Measurements from ENCODE around the gene INHBC. TPM values are rescaled to one million over a fixed set of nuclear protein-coding genes. Genes with fewer than 3 reads are reported as not detected.

The INHBC gene
- total RNA-seq, 1 experiment from 2014 or later: 0.35 TPM

DNA sequence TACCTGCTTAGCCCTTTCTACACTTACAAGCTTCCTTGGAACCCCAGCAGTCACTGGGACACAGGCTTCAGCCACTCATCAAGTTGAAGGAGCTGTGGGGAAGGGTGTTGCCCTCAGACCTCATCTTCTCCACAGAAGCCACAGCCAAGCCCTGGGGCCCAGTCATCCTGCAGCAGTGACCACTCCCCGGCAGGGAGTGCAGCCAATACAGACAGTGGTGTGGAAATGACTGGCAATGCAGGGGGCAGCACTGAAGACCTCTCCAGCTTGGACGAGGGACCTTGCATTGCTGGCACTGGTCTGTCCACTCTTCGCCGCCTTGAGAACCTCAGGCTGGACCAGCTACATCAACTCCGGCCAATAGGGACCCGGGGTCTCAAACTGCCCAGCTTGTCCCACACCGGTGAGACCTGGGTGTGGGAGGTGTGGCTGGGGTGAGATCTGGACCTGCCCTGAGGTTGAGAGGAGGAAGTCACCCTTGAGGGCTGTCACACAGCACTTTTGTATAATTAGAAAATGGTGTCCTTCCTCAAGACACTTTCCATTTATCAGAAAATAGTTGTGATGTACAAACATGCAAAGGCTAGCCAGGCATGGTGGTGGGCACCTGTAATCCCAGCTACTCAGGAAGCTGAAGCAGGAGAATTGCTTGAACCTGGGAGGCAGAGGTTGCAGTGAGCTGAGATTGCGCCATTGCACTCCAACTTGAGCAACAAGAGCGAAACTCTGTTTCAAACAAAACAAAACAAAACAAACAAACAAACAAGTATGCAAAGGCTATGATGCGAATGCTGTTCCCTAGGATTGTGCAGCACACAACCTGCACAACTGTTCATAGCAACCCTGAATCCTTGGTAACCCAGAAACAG lies 34.9 kb downstream of the INHBC start:
- Histone ChIP-seq H3K9me2 (ENCODE audit: insufficient read depth) (no peaks in the 10 kb centered on the region), H3K4me1 (replicated peaks; ENCODE audit: insufficient read depth) (no peaks in the 10 kb centered on the region), H3K79me2 (ENCODE audit: low read depth) (no peaks in the 10 kb centered on the region), H3K4me3 (no peak overlapping the region), H2AFZ (no peak overlapping the region), H3K36me3 (ENCODE audit: low read depth) (no peaks in the 10 kb centered on the region), H3K27me3 (ENCODE audit: insufficient read depth, low read depth) (peaks cover 100% of the 10 kb centered on the region), H3K4me2 (no peak overlapping the region), H3K27ac (no peak overlapping the region), H4K20me1 (ENCODE audit: insufficient read depth) (no peaks in the 10 kb centered on the region), H3K9me3 (ENCODE audit: insufficient read depth, low read depth) (no peaks in the 10 kb centered on the region), H3F3A (ENCODE audit: insufficient read depth, low read depth) (no peaks in the 10 kb centered on the region)
- CTCF ChIA-PET: no interaction called here
- BruUV-seq (replicated peaks): no TSS peak
- TF ChIP-seq, protein P1, sequence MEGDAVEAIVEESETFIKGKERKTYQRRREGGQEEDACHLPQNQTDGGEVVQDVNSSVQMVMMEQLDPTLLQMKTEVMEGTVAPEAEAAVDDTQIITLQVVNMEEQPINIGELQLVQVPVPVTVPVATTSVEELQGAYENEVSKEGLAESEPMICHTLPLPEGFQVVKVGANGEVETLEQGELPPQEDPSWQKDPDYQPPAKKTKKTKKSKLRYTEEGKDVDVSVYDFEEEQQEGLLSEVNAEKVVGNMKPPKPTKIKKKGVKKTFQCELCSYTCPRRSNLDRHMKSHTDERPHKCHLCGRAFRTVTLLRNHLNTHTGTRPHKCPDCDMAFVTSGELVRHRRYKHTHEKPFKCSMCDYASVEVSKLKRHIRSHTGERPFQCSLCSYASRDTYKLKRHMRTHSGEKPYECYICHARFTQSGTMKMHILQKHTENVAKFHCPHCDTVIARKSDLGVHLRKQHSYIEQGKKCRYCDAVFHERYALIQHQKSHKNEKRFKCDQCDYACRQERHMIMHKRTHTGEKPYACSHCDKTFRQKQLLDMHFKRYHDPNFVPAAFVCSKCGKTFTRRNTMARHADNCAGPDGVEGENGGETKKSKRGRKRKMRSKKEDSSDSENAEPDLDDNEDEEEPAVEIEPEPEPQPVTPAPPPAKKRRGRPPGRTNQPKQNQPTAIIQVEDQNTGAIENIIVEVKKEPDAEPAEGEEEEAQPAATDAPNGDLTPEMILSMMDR (conservative IDR thresholded peaks at IDR 0.05): no peak
- no peak for TF ChIP-seq EZH2 (IDR thresholded peaks at IDR 0.05; ENCODE audit: low read depth)
- POLR2A ChIA-PET (ENCODE audit: unreplicated experiment): interaction anchor here (0.6 kb wide), 1 partner anchor 445 kb away, joined by 4 read pairs; no protein-coding TSS in a partner anchor
- DNase-seq: no peak
- intact Hi-C loops (cut with micrococcal nuclease; ENCODE audit: unreplicated experiment): no loop called here

GRCh38 chr12:57470286-57470969 lies 35.8 kb downstream of the INHBC start:
- no peak for TF ChIP-seq EZH2 (IDR thresholded peaks at IDR 0.05; ENCODE audit: low read depth)
- TF ChIP-seq, protein P1 (conservative IDR thresholded peaks at IDR 0.05): no peak
- POLR2A ChIA-PET (ENCODE audit: unreplicated experiment): no interaction called here
- CTCF ChIA-PET: no interaction called here
- Histone ChIP-seq H4K20me1 (ENCODE audit: insufficient read depth) (no peaks in the 10 kb centered on the region), H3K9me3 (ENCODE audit: insufficient read depth, low read depth) (no peaks in the 10 kb centered on the region), H3F3A (ENCODE audit: insufficient read depth, low read depth) (no peaks in the 10 kb centered on the region), H3K79me2 (ENCODE audit: low read depth) (no peaks in the 10 kb centered on the region), H3K27me3 (ENCODE audit: insufficient read depth, low read depth) (peaks cover 97% of the 10 kb centered on the region), H3K9me2 (ENCODE audit: insufficient read depth) (no peaks in the 10 kb centered on the region), H2AFZ (no peak overlapping the region), H3K4me2 (no peak overlapping the region), H3K4me3 (no peak overlapping the region), H3K4me1 (replicated peaks; ENCODE audit: insufficient read depth) (no peaks in the 10 kb centered on the region), H3K36me3 (ENCODE audit: low read depth) (no peaks in the 10 kb centered on the region), H3K27ac (no peak overlapping the region)
- no TSS peak for BruUV-seq (replicated peaks)
- DNase-seq: no peak
- intact Hi-C loops (cut with micrococcal nuclease; ENCODE audit: unreplicated experiment): no loop called here

DNA sequence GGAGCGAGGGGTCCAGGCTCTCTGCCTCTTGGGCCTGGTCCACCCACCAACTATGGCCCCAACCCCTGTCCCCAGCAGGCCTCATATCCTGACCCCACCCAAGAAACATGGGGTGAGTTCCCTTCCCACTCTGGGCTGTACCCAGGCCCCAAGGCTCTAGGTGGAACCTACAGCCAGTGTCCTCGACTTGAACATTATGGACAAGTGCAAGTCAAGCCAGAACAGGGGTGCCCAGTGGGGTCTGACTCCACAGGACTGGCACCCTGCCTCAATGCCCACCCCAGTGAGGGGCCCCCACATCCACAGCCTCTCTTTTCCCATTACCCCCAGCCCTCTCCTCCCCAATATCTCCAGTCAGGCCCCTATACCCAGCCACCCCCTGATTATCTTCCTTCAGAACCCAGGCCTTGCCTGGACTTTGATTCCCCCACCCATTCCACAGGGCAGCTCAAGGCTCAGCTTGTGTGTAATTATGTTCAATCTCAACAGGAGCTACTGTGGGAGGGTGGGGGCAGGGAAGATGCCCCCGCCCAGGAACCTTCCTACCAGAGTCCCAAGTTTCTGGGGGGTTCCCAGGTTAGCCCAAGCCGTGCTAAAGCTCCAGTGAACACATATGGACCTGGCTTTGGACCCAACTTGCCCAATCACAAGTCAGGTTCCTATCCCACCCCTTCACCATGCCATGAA lies 36.5 kb downstream of the INHBC start:
- ChIA-PET CTCF (interaction anchor here (0.6 kb wide), 1 partner anchor 27 kb away, joined by 4 read pairs; no protein-coding TSS in a partner anchor), POLR2A (ENCODE audit: unreplicated experiment) (no interaction called here)
- Histone ChIP-seq H3K9me3 (ENCODE audit: insufficient read depth, low read depth) (no peaks in the 10 kb centered on the region), H4K20me1 (ENCODE audit: insufficient read depth) (no peaks in the 10 kb centered on the region), H3K27me3 (ENCODE audit: insufficient read depth, low read depth) (peaks cover 90% of the 10 kb centered on the region), H3K4me1 (replicated peaks; ENCODE audit: insufficient read depth) (no peaks in the 10 kb centered on the region), H3K9me2 (ENCODE audit: insufficient read depth) (no peaks in the 10 kb centered on the region), H3K4me3 (no peak overlapping the region), H3K36me3 (ENCODE audit: low read depth) (no peaks in the 10 kb centered on the region), H2AFZ (no peak overlapping the region), H3K4me2 (no peak overlapping the region), H3K27ac (no peak overlapping the region), H3F3A (ENCODE audit: insufficient read depth, low read depth) (no peaks in the 10 kb centered on the region), H3K79me2 (ENCODE audit: low read depth) (no peaks in the 10 kb centered on the region)
- intact Hi-C loops (cut with micrococcal nuclease; ENCODE audit: unreplicated experiment): no loop called here
- DNase-seq: no peak
- TF ChIP-seq, protein P1 (conservative IDR thresholded peaks at IDR 0.05): no peak
- no peak for TF ChIP-seq EZH2 (IDR thresholded peaks at IDR 0.05; ENCODE audit: low read depth)
- no TSS peak for BruUV-seq (replicated peaks)
